NT2/D1 (cell line): ENCODE data around the gene TTC34.

Experiments
- YY1 ChIP-seq: IDR thresholded peaks from 2 replicates; pipeline ENCODE4 v1.6.1; 2011; ENCODE audit not compliant: insufficient read length, insufficient read depth
- ZNF274 ChIP-seq: IDR thresholded peaks from 2 replicates; pipeline ENCODE4 v1.6.1; 2011; ENCODE audit warnings: mild to moderate bottlenecking, low read depth, low read length

DNA sequence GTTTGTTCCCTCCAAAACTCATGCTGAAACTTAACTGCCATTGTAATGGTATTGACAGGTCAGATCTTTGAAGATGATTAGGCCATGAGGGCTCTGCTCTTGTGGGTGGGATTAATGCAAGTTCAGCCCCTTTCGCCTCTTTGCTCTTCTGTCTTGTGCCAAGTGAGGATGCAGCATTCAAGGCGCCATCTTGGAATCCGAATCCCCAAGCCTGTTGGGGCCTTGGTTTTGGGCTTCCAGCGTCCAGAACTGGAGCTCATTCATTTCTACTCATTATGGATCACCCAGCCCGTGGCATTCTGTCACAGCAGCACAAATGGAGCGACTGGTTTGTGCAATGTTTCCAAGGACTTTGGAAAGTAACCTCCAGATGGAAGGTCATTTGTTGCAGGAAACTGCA, 5.6 kb downstream of the TTC34 start:
- TF ChIP-seq ZNF274 (no peak), YY1 (no peak)
